NCI-H345 (cell line): Measurements from ENCODE around the gene AHDC1.
A peak's percentile ranks its signal among the peaks of the same experiment; 100 is the strongest.

Source experiments
- DNase-seq: peaks from one replicate; lab custom pipeline; 2025; lab: John Stamatoyannopoulos, UW

Gene AHDC1

DNA sequence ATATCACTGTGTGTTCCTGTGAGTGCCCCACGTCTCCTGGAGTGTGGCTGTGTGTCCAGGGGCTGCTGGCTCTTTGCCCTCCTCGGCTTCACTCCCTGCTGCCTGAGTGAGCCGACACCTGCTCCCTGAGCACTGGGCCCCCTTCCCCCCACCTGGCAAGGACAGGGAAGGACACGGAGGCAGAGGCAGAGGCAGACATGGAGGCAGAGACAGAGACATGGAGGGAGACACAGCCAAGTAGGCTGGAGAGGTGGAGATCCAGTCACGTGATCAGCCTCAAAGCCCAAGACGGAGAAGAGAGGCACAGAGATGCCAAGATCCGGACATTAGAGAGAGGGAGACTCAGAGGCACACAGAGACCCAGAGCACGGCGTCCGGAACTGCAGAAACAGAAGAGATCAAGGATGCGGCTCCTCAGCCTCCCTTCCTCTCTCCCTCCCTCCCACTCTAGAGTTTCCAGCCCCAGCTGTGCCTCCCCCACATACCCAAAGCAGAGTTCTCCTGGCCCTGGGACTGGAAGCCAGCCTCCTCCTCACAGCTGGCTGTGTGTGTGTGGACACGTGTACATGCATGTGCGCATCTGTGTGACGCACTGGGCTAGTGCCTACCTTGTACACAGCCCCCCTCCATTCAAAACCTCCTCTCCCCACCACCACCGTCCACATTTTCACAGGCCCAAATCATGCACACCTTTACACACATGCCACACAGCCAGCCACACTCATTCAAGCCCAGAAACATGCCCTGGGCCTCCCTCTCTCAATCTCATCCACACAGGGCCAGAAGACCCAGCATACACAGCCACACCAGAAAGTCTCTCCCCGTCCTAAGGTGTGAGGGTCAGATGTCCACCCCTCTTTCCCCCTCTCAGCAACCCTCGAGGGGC lies 74.9 kb downstream of the AHDC1 start:
- DNase-seq = peak; percentile 70

DNA sequence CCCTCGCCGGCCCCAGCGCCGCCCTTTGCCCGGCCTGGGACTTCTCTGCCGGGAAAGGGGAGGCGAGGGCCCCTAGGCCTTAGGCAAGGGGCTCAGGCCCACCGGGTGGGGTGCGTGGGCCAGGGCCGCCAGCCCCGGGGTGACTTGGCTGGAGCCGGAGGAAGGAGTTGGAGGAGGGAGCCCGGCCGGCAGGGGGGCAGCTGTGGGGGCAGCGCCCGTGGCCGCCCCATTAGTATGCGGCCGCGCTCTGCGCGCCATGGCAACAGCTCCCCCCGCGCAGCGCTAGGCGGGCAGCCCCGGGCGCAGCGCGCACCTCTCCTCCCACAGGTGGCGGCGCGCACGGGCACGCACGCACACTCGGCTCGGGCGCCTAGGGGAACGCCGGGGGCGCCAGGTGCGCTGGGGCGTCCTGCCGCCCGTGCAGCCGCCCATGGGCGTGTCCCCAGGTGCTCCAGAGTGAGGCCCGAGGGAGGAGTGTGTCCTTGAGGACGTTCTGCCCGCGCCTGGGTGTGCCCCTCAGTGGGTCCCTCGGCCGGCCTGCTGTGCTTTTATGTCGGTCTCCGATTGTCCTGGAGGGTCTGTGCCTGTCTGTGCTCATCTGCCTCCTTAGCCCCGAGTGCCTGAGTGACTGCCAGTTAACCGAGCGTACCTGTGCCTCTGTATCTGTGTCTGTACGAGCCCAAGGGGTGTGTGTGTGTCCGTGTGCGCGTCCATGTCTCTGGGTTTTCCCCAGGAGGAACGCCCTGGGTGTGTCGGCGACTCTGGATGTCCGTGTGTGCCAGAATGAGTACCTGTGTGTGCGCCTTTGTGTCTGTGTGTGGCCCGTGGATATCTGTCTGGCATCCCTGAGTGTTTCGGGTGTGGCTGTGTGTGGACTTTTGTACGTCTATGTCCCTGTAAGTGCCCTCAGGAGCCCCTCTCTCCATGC lies 75.8 kb downstream of the AHDC1 start:
- peak; percentile 97 for DNase-seq

DNA sequence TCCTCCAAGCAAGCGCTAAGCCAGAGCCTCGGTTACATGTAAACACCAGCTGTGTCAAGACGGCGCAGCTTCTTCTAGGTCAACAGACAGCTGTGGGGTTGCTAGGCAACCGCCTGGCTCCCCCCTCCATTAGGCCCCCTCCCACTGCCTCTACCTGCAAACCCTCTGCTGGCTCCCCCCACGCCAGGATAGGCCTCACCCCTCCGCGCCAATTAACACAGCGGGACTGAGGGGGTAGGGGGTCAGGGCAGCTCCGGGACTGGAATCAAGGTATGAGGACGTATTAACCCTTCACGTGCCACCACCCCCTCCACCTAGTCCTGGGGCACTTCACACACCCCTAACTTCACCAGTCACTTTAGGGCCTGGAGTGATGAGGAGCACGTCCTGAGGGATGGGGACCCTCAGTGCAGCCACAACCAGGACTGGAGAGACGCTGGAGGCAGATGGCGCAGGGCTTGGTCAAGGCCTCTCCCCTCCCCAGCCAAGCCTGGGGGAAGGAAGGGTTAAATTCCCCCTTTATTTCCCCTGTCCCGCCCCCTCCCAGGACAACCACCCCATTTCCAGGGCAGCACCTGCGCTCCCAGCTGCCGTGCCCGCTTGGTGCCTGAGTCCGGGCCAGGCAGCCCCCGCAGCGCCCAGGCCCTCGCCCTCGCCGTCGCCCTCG lies 76.6 kb downstream of the AHDC1 start:
- DNase-seq = peak; percentile 98

DNA sequence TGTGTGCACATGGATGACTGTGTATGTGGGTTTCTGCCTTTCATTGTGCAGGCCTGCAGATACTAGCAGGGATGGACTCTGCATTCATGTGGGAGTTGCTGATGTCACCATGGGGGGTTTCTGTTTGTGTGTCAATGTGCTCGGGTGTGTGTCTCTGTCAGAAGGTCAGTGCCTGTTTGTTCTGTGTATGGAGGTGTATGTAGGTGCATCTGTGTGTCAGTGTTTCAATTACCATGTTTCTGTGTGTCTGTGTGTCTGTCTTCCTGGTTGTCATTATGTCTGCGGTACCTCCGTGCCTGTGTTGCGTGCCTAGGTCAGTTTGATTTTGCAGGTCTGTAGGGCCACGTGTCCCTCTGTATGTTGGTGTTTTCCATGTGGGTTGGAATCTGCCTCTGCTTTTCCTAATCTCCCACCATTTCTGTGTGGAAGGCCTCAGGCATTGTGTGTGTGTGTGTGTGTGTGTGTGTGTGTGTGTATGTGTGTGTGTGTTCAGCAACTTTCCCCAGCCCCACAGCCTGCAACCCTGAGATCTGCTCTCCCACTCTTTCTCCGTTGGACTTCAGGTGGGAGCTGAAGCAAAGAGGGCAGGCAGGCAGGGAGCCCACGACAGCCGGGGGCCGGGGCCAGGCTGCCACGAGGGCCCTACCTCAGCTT lies 77.2 kb downstream of the AHDC1 start:
- peak; percentile 37 for DNase-seq

DNA sequence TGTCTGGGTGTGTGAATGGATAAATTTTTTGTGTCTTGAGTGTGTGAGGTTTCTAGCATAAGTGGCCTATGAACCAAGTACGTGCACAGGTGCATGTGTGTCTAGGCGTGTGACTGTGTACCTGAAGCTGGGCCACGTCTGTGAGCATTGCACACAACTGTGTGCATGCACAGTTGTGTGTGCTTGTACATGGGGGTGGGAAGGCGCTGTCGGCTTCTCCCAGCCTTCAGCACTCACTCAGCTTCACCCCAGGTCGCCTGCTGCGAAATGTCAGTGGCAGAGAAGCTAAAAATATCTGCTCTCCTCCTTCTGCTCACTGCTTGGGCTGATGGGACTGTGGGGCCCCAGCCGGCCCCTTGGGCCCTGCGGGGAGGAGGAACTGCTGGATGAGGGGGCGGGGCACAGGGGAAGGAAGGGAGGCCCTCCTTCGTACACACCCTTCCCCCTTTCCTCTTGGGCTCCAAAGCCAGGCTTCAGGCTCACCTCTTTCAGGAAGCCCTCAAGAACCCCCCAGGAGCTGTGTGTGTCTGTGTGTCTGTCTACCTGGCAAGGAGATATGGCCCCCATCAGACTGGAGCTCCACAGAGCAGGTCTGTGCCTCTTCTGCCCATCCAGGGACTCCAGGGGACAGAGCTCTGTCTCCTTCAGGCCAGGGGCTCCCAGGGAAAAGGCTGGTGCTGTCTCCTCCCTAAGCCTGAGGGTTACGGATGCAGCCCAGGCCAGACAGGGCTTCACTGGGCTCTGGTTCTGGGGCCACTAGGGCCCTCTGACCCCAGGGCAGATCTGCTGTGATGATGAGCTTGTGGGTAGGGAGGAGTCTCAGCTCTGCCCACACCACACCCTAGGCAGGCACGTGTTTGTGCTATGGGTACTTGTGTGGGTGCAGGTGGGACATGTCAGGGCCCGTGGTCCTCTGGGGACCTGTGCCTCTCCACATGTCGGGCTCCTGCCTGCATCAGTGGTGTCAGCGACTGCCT lies 78.4 kb downstream of the AHDC1 start:
- DNase-seq = peak; percentile 69

DNA sequence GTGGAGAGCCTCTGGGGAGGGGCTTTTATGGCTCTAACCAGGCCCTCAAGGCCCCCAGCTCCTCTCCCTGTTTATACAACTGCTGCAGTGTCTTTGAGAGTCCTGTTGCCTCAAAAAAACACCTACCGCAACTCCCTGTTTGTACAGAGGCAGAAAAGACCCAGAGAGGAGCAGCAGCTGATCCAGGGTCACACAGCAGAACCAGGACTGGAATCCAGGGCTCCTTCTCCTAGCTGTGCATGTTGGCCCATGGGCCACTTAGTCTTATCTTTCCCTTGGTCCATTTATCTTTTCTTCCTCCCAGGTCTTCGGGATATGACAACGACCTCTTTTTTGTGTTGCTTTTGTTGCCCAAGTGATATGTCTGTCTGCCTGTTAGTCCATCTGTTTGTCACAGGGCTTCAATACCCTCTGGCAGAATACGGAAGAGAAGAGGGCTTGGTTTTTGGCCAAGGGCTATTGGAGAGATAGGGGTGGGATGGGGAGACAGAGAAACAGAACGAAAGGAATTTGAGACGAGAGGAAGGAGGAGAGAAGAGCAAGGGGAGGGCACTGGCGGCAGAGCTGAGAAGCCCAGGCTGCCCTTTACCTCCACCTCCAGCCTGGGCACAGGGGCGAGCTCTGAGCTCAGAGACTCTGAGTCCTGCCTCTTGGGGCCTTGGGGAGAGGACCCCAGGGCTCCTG lies 80.5 kb downstream of the AHDC1 start:
- no peak for DNase-seq

DNA sequence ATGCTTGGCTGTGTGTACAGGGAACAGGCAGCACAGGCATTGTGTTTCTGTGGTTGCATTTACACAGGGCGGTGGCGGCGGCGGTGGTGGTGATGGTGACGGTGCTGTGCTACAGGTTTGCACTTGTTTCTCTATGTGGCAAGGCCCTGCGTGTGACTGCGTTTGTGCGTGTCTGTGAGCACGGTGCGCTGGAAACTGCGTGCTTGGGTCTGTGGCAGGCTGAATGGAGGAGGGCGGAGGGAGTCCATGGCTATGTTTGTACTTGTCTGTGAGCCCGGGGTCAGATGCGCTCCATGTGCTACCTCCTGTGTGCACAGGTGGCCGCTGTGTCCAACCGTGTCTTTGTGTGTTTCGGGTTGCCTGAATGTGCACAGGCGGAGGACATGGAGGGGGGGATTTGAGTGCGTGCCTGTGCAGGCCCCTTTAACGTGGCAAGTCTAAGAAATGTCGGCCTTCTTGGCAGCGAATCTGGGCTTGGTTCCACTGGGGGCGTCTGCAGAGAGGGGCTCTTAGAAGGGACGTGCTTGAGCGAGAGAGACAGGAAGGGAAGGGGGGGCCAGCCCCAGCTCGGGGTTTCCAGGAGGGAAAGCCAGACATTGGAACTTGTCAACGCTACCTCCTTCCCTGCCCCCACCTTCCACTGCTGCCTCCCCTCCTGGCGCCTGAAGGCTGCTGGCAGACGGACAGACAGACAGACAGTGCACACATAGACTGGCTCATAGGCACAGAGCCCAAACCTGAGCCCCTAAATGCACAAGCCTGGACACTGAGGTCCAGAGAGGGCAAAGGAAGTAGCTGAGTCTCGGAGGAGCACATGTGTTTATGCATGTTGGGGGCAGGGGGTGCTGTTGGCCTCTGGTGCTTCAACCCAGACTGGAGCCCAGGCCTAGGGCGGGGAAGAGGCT lies 81.3 kb downstream of the AHDC1 start:
- peak; percentile 73 for DNase-seq

DNA sequence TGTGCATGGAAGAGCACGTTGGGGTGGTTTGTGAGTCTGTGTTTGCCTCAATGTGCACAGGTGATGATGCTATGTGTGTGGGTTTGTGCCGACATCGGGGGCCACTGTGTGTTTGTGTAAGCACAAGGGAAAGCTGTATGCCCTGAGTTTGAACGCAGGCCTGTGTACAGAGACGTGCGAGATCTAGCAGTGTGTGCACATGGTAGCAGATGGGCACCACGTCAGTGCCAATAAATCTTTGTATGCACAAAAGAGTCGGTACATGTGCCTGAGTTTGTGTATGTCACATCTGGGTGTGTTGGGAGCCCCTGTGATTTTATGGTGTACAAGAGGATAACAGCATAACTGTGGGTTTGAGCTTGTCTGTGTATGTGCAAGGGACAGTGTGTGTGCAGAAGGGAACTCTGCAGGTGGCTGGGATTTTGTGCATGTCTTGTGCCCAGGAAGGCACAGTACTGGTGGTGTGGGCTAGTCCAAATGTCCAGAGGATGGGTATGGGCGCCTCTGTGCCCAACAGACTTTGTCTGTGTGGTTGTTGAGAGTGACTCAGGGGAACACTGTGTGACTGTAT lies 82.0 kb downstream of the AHDC1 start:
- DNase-seq = no peak

DNA sequence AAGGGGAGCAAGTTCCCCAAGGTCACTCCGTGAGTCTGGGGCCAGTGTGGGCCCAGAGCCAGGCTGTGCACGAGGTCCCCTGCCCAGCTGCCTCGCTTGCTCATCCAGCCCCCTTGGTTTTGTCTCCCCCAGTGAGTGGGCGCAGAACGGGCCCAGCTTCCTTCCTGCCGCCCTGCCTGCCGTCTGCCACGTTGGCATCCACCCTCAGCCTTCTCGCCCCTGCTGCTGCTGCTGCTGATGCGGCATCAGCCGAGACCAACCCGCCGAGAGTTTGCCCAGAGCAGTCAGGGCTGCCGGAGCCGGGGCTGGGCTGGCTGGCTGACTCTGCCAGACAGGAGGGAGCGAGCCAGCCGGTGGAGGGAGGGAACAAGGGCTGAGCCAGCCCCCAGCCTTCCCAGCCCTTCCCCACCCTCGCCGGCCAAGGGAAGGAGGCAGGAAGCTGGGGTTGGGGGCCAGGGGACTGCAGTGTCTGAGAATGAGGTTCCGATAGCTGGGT lies 82.6 kb downstream of the AHDC1 start:
- no peak for DNase-seq

DNA sequence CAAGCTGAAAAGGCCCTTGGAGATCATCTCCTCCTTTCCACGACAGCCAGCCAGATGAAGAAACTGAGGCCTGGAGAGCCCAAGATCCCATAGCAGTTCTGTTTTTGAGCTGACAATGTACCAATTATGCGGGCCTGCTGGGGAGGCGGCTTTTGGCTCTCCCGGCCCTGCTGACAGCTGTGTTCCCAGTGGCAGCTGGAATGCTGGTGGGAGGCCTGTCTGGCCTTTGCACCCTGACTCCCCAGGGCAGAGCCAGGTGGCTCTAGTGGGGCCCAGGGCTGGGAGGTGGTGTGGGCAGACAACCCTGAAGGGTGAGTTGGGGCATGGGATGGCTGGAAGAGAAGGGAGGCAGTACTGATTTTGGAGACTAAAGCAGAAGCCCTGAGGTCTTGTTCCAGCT lies 83.3 kb downstream of the AHDC1 start:
- no peak for DNase-seq

DNA sequence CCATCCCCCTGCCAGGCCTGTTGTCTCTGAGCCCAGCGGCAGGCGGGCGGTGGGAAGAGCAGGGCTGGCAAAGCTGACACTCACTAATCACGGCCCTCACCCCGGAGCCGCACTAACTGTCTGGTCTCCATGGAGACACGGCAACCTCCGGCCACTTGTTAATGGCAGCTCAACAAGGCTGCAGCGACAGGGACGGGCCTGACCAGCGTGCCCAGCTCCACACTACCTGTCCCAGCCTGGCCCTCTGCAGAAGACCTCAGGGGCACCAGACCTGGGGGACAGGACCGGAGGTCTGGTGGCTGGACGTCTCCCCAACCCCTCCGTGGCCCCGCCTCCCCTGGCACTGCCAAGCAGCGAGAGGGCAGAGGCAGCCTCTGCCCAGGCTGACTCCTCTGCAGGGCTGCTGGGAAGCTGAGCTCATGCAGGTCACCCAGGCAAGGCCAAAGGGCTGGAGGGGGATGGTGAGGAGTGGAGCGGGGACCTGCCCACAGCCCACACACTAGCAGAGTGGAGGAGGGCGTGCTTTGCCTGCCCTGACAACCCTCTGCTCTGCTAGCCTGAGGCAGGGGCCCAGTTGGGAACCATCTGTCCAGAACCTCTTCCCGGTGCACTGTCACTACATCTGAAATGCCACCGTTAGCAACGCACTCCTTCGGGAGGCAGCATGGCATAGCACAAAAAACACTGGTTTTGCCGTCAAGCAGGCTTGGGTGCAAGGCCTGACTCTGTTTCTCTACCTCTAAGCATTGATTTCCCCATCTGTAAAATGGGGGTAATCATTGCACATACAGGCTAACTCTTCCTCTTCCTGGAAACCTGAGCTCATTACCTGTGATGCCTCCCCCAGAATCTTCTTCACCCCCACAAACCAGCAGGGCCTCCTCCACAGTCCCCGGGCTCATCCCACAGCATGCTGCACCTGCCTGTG lies 84.3 kb downstream of the AHDC1 start:
- peak; percentile 34 for DNase-seq

DNA sequence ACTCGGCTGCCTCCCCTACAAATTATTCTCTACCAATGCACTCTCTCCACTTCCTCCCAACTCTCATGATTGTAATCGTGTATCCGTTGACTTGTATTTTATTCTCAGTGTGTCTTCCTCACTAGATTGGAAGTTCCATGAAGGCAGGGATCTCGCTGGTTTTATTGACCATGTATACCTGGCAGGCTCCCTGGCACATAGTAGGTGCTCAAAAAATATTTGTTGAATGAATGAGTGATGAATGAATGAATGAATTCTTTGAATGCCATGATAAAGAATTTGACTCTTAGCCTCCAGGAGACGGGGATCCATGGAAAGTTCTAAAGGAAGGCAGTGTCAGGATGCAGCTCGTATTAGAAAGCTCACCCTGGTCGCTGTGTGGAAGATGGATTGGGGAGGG lies 85.1 kb downstream of the AHDC1 start:
- DNase-seq = no peak

DNA sequence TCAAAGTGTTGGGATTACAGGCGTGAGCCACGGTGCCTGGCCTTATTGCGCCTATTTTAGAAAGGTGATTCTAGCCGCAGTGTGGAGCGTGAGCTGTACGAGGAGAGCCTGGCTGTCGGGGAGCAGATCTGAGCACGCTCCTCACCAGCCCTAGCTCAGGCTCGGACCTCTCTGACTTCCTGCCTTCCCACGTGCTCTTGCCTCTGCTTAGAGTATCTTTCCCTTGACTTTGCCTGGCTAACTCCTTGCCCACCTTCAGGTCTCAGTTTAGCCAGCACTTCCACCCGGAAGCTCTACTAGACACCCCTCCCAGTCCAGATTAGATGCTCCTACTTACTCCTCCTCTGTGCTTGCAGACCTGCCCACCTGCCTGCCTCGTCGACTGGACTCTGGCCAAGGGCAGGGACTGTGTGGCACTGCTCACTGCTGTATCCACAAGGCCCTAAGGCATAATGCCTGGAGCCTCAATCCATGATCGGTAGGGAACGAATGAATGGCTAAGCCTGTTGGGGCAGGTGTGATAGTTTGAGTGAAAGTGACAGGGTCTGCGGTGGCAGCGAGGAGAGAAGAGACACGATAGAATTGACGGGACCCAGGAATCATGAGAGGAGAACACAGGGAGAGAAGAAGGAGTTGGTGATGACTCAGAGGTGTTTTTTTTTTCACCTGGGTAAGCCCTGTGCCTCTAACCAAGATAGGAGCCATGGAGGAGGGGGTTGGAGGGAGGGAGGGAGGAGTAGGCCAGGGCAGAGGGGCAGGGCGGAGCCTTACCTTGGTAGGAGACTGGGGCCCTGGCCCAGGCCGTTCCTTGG lies 85.8 kb downstream of the AHDC1 start:
- peak; percentile 10 for DNase-seq

DNA sequence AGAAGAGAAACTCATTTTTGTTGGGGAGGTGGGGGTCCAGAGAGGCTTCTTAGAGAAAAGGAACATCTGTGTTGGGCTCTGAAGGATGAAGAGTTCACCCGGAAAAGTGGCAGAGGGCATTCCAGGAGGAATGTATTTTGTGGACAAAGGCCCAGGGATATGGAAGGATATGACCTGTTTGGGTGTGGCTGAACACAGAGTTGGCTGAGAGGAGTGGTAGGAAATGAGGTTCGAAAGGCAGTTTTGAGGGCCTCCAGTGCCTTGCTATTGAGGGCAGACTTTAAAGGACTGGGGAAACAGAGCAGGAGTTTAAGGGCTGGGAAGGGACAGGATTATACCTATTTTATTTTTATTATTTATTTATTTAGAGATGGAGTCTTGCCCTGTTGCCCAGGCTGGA lies 86.6 kb downstream of the AHDC1 start:
- no peak for DNase-seq

DNA sequence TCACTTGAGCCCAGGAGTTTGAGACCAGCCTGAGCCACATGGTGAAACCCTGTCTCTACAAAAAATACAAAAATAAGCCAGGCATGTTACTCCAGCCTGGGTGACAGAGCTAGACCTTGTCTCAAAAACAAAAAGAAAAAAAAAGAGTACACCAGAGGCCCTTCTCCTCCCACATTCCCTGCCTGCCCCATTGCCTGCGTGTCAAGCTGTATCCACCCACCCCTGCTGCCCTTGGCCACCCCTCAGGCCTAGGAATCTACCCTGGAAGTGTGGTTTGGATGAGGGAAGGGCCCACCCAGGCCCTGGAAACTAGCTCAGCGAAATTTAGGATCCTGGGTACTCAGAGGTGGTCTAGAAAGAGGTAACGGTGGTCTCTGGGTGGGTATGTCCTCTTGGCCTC lies 88.3 kb downstream of the AHDC1 start:
- DNase-seq = no peak

DNA sequence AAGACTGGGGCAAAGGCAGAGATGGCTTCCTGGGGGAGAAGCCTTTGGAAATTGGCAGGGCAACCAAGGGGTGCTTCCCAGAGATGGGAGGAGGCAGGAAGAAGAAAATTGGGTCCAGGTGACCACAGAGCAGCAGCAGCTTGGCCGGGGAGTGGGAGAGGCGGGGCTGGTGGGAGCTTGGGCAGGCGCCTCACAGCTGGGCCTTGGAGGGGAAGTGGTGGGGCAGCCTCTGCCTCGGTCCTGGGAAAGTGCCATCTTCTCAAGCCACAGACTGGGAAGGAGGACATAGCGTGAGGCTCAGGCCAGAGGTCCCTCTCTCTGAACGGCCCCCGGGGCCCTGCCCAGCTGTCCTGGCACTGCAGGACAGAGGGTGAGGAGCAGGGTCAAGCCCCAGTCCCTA lies 90.0 kb downstream of the AHDC1 start:
- DNase-seq = no peak
